ENCODE data around the gene MAPT.
"Not testable (repeated sequence)": the region's sequence is repeated elsewhere in the genome, so short reads cannot be mapped to it uniquely, and the experiment has no call there.

The MAPT gene

GRCh38 chr17:45956090-45956489, 61.7 kb downstream of the MAPT start:
- DNase-seq = no peak

GRCh38 chr17:45956746-45957145, 62.4 kb downstream of the MAPT start:
- DNase-seq = not testable (repeated sequence)

GRCh38 chr17:45958307-45958706, 64.0 kb downstream of the MAPT start:
- no peak for DNase-seq

GRCh38 chr17:45958994-45959665, 64.8 kb downstream of the MAPT start:
- DNase-seq = no peak

GRCh38 chr17:45960311-45960710, 66.0 kb downstream of the MAPT start:
- DNase-seq = no peak

- no peak for DNase-seq
Measured at GRCh38 chr17:45961206-45961605, 66.9 kb downstream of the MAPT start.

GRCh38 chr17:45962221-45962972, 68.0 kb downstream of the MAPT start:
- DNase-seq = no peak

- DNase-seq = no peak
Measured at GRCh38 chr17:45963283-45963682, 68.9 kb downstream of the MAPT start.

GRCh38 chr17:45963889-45964288, 69.5 kb downstream of the MAPT start:
- no peak for DNase-seq

- no peak for DNase-seq
Measured at GRCh38 chr17:45964634-45965033, 70.3 kb downstream of the MAPT start.

- no peak for DNase-seq
Measured at GRCh38 chr17:45965812-45966211, 71.5 kb downstream of the MAPT start.

- no peak for DNase-seq
Measured at GRCh38 chr17:45966606-45967280, 72.4 kb downstream of the MAPT start.

GRCh38 chr17:45967378-45967777, 73.0 kb downstream of the MAPT start:
- no peak for DNase-seq

GRCh38 chr17:45968732-45969131, 74.4 kb downstream of the MAPT start:
- DNase-seq = no peak

- no peak for DNase-seq
Measured at GRCh38 chr17:45969726-45970125, 75.4 kb downstream of the MAPT start.

- no peak for DNase-seq
Measured at GRCh38 chr17:45970659-45971058, 76.3 kb downstream of the MAPT start.

- DNase-seq = no peak
Measured at GRCh38 chr17:45971698-45972141, 77.4 kb downstream of the MAPT start.

- DNase-seq = no peak
Measured at GRCh38 chr17:45972531-45972930, 78.2 kb downstream of the MAPT start.

GRCh38 chr17:45973099-45973780, 78.9 kb downstream of the MAPT start:
- no peak for DNase-seq

- DNase-seq = no peak
Measured at GRCh38 chr17:45973946-45974859, 79.8 kb downstream of the MAPT start.

GRCh38 chr17:45974916-45975630, 80.7 kb downstream of the MAPT start:
- DNase-seq = no peak
